ENCODE results near the gene SP1.
"Not testable (repeated sequence)": the region's sequence is repeated elsewhere in the genome, so short reads cannot be mapped to it uniquely, and the experiment has no call there.

DNA sequence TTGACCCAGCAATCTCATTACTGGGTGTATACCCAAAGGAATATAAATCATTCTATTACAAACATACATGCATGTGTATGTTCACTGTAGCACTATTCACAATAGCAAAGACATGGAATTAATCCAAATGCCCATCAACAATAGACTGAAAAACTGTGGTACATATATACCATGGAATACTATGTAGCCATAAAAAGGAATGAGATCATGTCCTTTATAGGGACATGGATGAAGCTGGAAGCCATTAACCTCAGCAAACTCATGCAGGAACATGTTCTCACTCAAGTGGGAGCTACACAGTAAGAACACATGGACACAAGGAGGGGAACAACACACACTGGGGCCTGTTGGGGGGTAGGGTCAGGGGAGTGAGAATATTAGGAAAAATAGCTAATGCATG, 59.6 kb downstream of the SP1 start:
- TF ChIP-seq, protein P1, sequence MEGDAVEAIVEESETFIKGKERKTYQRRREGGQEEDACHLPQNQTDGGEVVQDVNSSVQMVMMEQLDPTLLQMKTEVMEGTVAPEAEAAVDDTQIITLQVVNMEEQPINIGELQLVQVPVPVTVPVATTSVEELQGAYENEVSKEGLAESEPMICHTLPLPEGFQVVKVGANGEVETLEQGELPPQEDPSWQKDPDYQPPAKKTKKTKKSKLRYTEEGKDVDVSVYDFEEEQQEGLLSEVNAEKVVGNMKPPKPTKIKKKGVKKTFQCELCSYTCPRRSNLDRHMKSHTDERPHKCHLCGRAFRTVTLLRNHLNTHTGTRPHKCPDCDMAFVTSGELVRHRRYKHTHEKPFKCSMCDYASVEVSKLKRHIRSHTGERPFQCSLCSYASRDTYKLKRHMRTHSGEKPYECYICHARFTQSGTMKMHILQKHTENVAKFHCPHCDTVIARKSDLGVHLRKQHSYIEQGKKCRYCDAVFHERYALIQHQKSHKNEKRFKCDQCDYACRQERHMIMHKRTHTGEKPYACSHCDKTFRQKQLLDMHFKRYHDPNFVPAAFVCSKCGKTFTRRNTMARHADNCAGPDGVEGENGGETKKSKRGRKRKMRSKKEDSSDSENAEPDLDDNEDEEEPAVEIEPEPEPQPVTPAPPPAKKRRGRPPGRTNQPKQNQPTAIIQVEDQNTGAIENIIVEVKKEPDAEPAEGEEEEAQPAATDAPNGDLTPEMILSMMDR (IDR thresholded peaks at IDR 0.05; ENCODE audit: low read depth, low read length), result not testable (repeated sequence)
- TF ChIP-seq, protein P2, sequence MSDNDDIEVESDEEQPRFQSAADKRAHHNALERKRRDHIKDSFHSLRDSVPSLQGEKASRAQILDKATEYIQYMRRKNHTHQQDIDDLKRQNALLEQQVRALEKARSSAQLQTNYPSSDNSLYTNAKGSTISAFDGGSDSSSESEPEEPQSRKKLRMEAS (IDR thresholded peaks at IDR 0.05; ENCODE audit: low read depth, low read length), result not testable (repeated sequence)
- not testable (repeated sequence) for TF ChIP-seq POLR2A (IDR thresholded peaks at IDR 0.05; ENCODE audit: extremely low read depth, insufficient read length)
